GDM1 (cell line): Measurements from ENCODE around the gene FBXL15.
"Not testable (repeated sequence)": the region's sequence is repeated elsewhere in the genome, so short reads cannot be mapped to it uniquely, and the experiment has no call there.

Experiments
- DNase-seq: peaks from one replicate; lab custom pipeline; 2025; lab: John Stamatoyannopoulos, UW

Gene FBXL15

DNA sequence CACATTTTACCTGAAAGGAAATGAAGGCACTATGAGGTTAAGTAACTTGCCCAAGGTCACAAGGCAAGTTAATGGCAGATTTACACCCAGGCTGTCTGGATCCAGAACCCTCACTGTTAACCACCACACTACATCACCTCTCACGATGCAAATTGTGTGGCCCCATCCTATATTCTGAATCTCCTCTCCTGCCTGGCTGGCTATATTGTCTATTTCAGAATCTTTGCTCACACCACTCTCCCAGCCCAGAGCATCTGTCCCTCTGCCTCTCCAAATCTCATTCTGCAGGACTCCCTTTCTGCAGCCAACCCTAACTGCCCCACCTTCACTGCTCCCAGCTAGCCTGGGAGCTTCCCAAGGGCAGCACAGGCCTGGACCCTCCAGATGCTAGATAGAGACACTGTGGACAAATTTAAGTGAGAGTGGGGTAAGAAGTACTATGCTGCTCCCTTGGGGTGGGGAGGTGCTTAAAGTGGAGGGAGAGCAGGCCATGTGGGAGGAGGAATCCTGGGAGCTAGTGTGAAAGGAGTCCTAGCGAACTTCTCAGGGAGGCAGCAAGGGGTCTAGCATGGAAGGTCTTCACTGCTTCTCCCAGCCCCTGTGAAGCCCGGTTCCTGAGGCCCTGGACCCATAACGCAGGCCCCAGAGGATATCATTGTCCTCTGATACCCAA, 11.0 kb downstream of the FBXL15 start:
- DNase-seq = no peak

GRCh38 chr10:102432162-102432950, 11.7 kb downstream of the FBXL15 start, which contains the start of gene CUEDC2:
Gene CUEDC2, minus strand, starts transcription at chr10:102432574. Its CDS starts 7,386 bp downstream, at chr10:102425188.
- DNase-seq = peak; percentile 94

DNA sequence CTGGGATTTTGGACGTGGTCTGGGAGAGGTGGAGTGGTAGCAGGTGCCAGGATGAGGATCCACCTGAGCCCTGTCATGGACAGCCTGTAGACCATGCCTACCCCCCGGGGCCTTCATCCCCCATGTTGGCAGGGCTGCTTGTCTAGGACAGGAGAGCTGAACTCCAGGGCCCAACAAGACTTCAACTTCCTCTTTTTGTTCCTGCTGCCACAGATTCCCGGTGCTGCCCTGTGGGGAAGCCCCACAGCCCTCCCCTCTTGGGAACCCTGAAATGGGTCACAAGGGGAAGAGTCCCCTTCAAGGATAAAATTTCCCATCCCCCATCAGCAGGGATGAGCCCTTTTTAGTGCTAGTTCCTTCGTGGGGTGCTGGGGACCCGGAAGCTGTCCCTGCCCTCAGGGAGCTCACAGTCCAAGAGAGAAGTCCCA, 13.0 kb downstream of the FBXL15 start:
- DNase-seq = peak; percentile 33

GRCh38 chr10:102434394-102435132, 13.9 kb downstream of the FBXL15 start:
- peak; percentile 43 for DNase-seq

GRCh38 chr10:102435133-102435497, 14.5 kb downstream of the FBXL15 start:
- DNase-seq = no peak

DNA sequence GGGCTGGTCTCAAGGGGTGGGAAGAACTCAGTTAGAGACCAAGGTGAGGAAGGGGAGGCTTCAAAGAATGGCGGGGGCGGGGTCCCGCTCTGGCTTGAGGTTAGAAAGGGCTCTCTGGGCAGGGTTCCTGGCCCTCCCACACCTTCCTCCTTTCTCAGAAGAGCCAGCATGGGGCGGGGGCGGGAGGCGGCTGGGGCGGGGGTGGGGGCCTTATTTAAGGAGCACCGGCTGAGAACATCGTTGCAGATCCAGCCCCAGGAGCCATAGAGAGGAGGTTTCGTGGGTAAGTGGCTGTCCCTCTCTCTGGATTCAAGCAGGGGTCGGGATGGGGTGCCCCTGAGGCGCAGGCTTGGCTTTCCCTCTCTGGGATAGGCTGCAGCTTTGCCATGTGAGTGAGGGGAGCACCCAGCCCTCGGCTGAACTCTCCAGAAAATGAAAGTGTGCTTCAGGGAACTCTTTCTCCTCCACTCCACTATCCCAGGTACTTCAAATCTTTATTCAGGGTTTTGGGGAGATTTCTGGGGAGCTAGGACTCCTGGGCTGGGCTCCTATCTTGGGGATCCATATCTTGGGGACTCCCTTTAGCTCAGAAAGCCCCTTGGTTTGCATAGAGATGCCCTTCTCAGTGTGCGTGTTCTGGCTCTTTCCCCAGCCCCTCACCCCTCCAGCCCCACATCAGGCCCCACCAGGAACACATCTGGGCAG, 15.0 kb downstream of the FBXL15 start:
- peak; percentile 77 for DNase-seq

DNA sequence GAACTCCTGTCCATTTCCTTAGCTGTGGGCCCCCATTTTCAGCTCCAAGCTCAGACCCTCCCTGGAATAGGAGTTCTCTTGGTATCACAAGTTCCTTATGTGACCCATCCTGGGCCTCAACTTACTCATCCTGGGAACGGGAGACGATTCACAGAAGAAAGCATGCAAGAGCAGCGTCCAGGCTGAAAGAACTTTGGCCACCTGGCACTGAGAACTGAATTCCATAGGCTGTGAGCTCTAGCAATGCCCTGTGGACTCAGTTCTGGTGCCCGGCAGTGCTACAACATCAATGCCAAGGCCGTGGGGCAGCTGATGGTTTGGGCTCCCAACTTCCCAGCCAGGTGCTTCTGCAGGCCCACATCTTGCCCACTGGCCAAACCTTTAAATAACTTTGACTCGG, 15.7 kb downstream of the FBXL15 start:
- DNase-seq = no peak

- DNase-seq = no peak
Observed at GRCh38 chr10:102437515-102437914, 16.9 kb downstream of the FBXL15 start.

GRCh38 chr10:102438374-102438773, 17.7 kb downstream of the FBXL15 start:
- DNase-seq = peak; percentile 23

DNA sequence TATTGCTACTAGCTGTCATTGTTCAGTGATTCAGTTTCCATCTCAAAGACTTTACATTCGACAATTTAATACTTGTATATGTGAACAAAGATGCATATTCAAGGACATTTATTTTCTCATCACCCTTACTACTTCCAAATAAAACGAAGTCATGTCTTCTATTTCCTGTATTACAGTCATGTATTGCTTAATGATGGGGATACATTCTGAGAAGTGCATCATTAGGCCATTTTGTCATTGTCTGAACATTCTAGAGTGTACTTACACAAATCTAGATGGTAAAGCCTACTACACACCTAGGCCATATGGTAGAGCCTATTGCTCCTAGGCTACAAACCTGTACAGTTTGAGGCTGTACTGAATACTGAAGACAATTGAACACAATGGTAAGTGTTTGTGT, 24.2 kb downstream of the FBXL15 start:
- no peak for DNase-seq

- peak; percentile 62 for DNase-seq
Observed at GRCh38 chr10:102449321-102450123, 28.9 kb downstream of the FBXL15 start.

DNA sequence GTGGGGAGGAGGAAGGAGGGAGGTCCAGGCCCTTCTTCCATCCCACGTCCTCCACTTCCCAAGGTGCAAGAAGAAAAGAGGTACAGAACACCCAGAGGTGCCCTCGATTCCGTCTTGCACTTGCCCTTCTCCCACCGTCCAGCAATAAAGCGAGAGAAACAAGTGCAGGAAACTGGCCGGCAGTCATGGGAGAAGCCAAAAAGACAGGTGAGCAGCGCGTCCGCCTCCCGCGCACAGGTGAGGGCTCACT, 29.4 kb downstream of the FBXL15 start:
- peak; percentile 41 for DNase-seq

DNA sequence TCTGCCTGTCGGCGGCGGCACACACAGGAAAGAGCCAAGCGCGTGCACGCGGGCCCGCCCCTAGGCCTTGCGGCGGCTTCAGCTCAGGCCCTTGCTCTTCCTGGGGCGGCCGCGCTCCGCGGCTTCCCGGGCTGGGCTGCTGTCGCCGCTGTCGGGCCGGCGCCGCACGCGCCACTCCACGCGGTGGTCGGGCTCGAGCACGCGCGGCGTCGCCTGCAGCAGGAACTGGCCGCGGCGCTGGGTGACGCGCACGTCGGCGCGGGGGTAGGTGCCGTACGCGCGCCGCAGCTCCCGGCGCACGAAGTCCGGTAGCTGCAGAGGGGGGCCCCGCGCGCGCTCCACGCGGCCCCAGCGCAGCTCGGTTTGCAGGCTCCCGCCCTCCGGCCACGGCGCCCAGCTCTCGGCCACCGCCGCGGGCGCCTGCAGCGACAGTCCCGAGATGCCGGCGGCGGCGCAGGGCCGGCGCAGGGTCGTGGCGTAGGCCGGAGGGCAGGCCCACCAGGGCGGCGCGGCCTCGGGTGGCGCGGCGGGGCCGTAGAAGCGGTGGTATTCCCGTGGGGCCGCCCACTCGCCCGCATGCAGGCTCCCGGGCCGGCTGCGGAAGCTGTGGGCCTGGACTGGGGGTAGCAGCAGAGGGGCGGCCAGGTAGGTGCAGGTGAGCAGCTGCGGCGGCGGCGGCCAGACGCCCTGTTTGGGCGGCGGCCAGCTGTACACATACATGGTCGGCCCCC, 29.9 kb downstream of the FBXL15 start:
- DNase-seq = peak; percentile 93

- DNase-seq = no peak
Observed at GRCh38 chr10:102451105-102451969, 30.7 kb downstream of the FBXL15 start, which contains the start of gene C10orf95. Gene C10orf95, minus strand, starts transcription at chr10:102451543. Its CDS starts 450 bp downstream, at chr10:102451093.

GRCh38 chr10:102452672-102453340, 32.2 kb downstream of the FBXL15 start:
- DNase-seq = no peak

DNA sequence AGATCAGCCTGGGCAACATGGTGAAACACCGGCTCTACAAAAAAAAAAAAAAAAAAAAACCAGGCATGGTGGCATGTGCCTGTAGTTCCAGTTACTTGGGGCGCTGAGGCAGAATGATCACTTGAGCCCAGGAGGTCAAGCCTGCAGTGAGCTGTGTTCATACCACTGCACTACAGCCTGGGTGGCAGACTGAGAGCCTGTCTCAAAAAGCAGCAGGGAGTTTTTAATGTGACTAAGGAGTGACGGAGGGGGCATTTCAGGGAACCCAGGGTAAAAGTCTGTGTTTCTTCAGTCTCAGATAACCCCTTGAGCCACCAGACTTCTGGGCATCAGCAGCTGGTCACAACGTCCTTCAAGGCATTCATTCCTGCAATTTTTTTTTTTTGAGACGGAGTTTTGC, 32.9 kb downstream of the FBXL15 start:
- DNase-seq = no peak

DNA sequence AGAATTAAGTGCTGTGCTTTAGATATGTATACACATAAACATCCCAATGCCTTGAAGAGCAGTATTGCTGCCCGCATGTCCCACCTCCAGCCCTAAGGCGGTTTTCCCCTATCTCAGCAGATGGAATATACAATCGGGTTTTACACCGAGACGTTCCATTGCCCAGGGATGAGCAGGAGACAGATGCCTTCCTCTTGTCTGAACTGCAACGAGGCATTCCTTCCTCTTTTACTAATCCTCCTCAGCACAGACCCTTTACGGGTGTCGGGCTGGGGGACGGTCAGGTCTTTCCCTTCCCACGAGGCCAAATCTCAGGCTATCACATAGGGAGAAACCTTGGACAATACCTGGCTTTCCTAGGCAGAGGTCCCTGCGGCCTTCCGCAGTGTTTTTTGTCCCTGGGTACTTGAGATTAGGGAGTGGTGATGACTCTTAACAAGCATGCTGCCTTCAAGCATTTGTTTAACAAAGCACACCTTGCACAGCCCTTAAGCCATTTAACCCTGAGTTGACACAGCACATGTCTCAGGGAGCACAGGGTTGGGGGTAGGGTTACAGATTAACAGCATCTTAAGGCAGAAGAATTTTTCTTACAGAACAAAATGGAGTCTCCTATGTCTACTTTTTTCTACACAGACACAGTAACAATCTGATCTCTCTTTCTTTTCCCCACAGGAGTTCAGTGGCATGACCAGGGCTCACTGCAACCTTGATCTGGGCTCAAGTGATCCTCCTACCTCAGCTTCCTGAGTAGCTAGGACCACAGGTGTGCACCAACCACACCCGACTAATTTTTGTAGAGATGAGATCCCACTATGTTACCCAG, 34.2 kb downstream of the FBXL15 start:
- DNase-seq = not testable (repeated sequence)

DNA sequence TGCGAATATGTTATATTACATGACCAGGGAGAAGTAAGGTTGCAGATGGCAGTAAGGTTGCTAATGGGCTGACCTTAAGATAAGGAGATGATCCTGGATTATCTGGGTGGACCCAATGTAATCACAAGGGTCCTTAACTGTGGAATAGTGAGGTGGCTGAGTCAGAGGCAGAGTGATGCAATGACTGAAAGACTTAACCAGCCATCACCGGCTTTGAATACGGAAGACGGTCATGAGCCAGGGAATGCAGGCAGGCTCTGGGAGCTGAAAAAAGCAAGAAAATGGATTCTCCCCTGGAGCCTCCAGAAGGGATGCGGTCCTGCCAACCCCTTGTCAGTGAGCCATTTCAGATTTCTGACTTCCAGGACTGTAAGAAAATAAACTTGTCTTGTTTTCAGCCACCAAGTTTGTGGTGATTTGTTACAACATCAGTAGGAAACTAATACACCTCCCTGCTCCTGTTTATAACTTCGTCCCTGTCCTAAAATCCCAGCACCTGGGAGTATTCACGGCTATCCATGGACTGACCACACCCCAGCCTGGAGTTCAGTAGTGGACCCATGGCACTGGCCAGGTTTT, 35.3 kb downstream of the FBXL15 start:
- no peak for DNase-seq
